ENCODE data around the gene DHRSX. TPM values are rescaled to one million over a fixed set of nuclear protein-coding genes. Genes with fewer than 3 reads are reported as not detected.
A peak's percentile ranks its signal among the peaks of the same experiment; 100 is the strongest.

The DHRSX gene
- total and polyA plus RNA-seq, 2 experiments from 2014 or later: 37.2 to 71.7 TPM

GRCh38 chrX:2321411-2321810 lies 179.4 kb downstream of the DHRSX start:
- peak overlapping the region; percentile 38 for H3K4me2 ChIP-seq
- no peaks in the 10 kb centered on the region for H4K20me1 ChIP-seq (ENCODE audit: insufficient read depth, poor library complexity, severe bottlenecking)
- peak overlapping the region; percentile 77 for H3K27ac ChIP-seq

GRCh38 chrX:2320580-2321327 lies 180.0 kb downstream of the DHRSX start:
- H3K9me2 ChIP-seq (replicated peaks; ENCODE audit: insufficient read depth): no peaks in the 10 kb centered on the region
- no peak overlapping the region for H2AFZ ChIP-seq
- H3K4me1 ChIP-seq (ENCODE audit: insufficient read depth): peaks cover 12% of the 10 kb centered on the region
- no peaks in the 10 kb centered on the region for H3K9me3 ChIP-seq (ENCODE audit: low read depth)
- H3K27me3 ChIP-seq: no peaks in the 10 kb centered on the region
- no peaks in the 10 kb centered on the region for H4K20me1 ChIP-seq (ENCODE audit: insufficient read depth, poor library complexity, severe bottlenecking)
- no peak overlapping the region for H3K4me3 ChIP-seq
- DNase-seq (ENCODE audit: low spot score): peak; percentile 81
- peaks cover 4% of the 10 kb centered on the region for H3K79me2 ChIP-seq
- H3K36me3 ChIP-seq (replicated peaks; ENCODE audit: insufficient read depth, low read depth): no peaks in the 10 kb centered on the region
- TF ChIP-seq EZH2 (IDR thresholded peaks at IDR 0.05; ENCODE audit: borderline replicate concordance): no peak
- TF ChIP-seq EZH2phosphoT487 (IDR thresholded peaks at IDR 0.05; ENCODE audit: low read depth, severe bottlenecking, unreplicated experiment): no peak
- TF ChIP-seq CTCF (IDR thresholded peaks at IDR 0.05; ENCODE audit: poor library complexity): no peak
- WGBS (ENCODE audit: low lambda C conversion rate, missing lambda C conversion rate): 34% methylated on average over 20 of the region's 20 CpGs
- H3K4me2 ChIP-seq: peak overlapping the region; percentile 38
- H3K27ac ChIP-seq: peak overlapping the region; percentile 77

More at GRCh38 chrX:2321411-2321810, 179.4 kb downstream of the DHRSX start:
- no peak for DNase-seq (ENCODE audit: low spot score)
- no peak for TF ChIP-seq EZH2 (IDR thresholded peaks at IDR 0.05; ENCODE audit: borderline replicate concordance)
- TF ChIP-seq EZH2phosphoT487 (IDR thresholded peaks at IDR 0.05; ENCODE audit: low read depth, severe bottlenecking, unreplicated experiment): no peak
- no peak for TF ChIP-seq CTCF (IDR thresholded peaks at IDR 0.05; ENCODE audit: poor library complexity)
- peaks cover 4% of the 10 kb centered on the region for H3K79me2 ChIP-seq
- H3K4me3 ChIP-seq: no peak overlapping the region
- WGBS (ENCODE audit: low lambda C conversion rate, missing lambda C conversion rate): 89% methylated on average over 9 of the region's 9 CpGs
- H3K9me2 ChIP-seq (replicated peaks; ENCODE audit: insufficient read depth): no peaks in the 10 kb centered on the region
- H3K36me3 ChIP-seq (replicated peaks; ENCODE audit: insufficient read depth, low read depth): no peaks in the 10 kb centered on the region
- no peaks in the 10 kb centered on the region for H3K9me3 ChIP-seq (ENCODE audit: low read depth)
- no peaks in the 10 kb centered on the region for H3K27me3 ChIP-seq
- no peak overlapping the region for H2AFZ ChIP-seq
- peaks cover 12% of the 10 kb centered on the region for H3K4me1 ChIP-seq (ENCODE audit: insufficient read depth)

- H3K4me2 ChIP-seq: no peak overlapping the region
- 98% methylated on average over 6 of the region's 7 CpGs for WGBS (ENCODE audit: low lambda C conversion rate, missing lambda C conversion rate)
Observed at GRCh38 chrX:2320089-2320488, 180.7 kb downstream of the DHRSX start.

GRCh38 chrX:2318371-2318770 lies 182.4 kb downstream of the DHRSX start:
- no peak for DNase-seq (ENCODE audit: low spot score)
- Histone ChIP-seq H3K4me1 (ENCODE audit: insufficient read depth) (peaks cover 12% of the 10 kb centered on the region), H3K27ac (no peak overlapping the region), H3K9me3 (ENCODE audit: low read depth) (no peaks in the 10 kb centered on the region), H3K27me3 (no peaks in the 10 kb centered on the region), H3K9me2 (replicated peaks; ENCODE audit: insufficient read depth) (no peaks in the 10 kb centered on the region), H3K4me2 (no peak overlapping the region), H4K20me1 (ENCODE audit: insufficient read depth, poor library complexity, severe bottlenecking) (no peaks in the 10 kb centered on the region), H3K79me2 (peaks cover 4% of the 10 kb centered on the region), H3K36me3 (replicated peaks; ENCODE audit: insufficient read depth, low read depth) (no peaks in the 10 kb centered on the region), H2AFZ (no peak overlapping the region), H3K4me3 (no peak overlapping the region)
- TF ChIP-seq EZH2phosphoT487 (IDR thresholded peaks at IDR 0.05; ENCODE audit: low read depth, severe bottlenecking, unreplicated experiment) (no peak), EZH2 (IDR thresholded peaks at IDR 0.05; ENCODE audit: borderline replicate concordance) (no peak), CTCF (IDR thresholded peaks at IDR 0.05; ENCODE audit: poor library complexity) (no peak)
- 94% methylated on average over 10 of the region's 10 CpGs for WGBS (ENCODE audit: low lambda C conversion rate, missing lambda C conversion rate)

More at GRCh38 chrX:2320089-2320488, 180.7 kb downstream of the DHRSX start:
- H3K4me3 ChIP-seq: no peak overlapping the region
- no peaks in the 10 kb centered on the region for H3K36me3 ChIP-seq (replicated peaks; ENCODE audit: insufficient read depth, low read depth)
- H3K9me3 ChIP-seq (ENCODE audit: low read depth): no peaks in the 10 kb centered on the region
- no peak overlapping the region for H2AFZ ChIP-seq
- no peaks in the 10 kb centered on the region for H3K9me2 ChIP-seq (replicated peaks; ENCODE audit: insufficient read depth)
- no peaks in the 10 kb centered on the region for H3K27me3 ChIP-seq
- DNase-seq (ENCODE audit: low spot score): no peak
- no peaks in the 10 kb centered on the region for H4K20me1 ChIP-seq (ENCODE audit: insufficient read depth, poor library complexity, severe bottlenecking)
- H3K79me2 ChIP-seq: peaks cover 4% of the 10 kb centered on the region
- H3K4me1 ChIP-seq (ENCODE audit: insufficient read depth): peaks cover 12% of the 10 kb centered on the region
- H3K27ac ChIP-seq: peak overlapping the region; percentile 77
- TF ChIP-seq EZH2 (IDR thresholded peaks at IDR 0.05; ENCODE audit: borderline replicate concordance): no peak
